RPMI8226 (cell line): Measurements from ENCODE around the gene SPHK2.
"Not testable (repeated sequence)": the region's sequence is repeated elsewhere in the genome, so short reads cannot be mapped to it uniquely, and the experiment has no call there.

ENCODE experiments used
- DNase-seq: peaks from one replicate; pipeline ENCODE4 v3.0.0-alpha.2; 2015

Gene SPHK2

GRCh38 chr19:48618916-48619691 lies at the start of gene SPHK2, which contains the start of gene RPL18:
Gene SPHK2, plus strand, starts transcription at chr19:48619506. Its CDS starts 1,009 bp downstream, at chr19:48620515.
Gene RPL18, minus strand, starts transcription at chr19:48619178. Its CDS starts 35 bp downstream, at chr19:48619143.
- peak; percentile 96 for DNase-seq

- no peak for DNase-seq
Observed at GRCh38 chr19:48569814-48570213, 49.5 kb upstream of the SPHK2 start.

GRCh38 chr19:48571378-48572162 lies 47.7 kb upstream of the SPHK2 start:
- DNase-seq = no peak

- no peak for DNase-seq
Observed at GRCh38 chr19:48573163-48573505, 46.2 kb upstream of the SPHK2 start.

- DNase-seq = no peak
Observed at GRCh38 chr19:48575931-48576622, 43.2 kb upstream of the SPHK2 start.

- not testable (repeated sequence) for DNase-seq
Observed at GRCh38 chr19:48577908-48578307, 41.4 kb upstream of the SPHK2 start.

GRCh38 chr19:48578891-48579290 lies 40.4 kb upstream of the SPHK2 start:
- no peak for DNase-seq

- no peak for DNase-seq
Observed at GRCh38 chr19:48582168-48582567, 37.1 kb upstream of the SPHK2 start.

GRCh38 chr19:48587387-48587786 lies 31.9 kb upstream of the SPHK2 start:
- DNase-seq = no peak

GRCh38 chr19:48588670-48589401 lies 30.5 kb upstream of the SPHK2 start:
- peak; percentile 88 for DNase-seq

- no peak for DNase-seq
Observed at GRCh38 chr19:48591021-48591420, 28.3 kb upstream of the SPHK2 start.

GRCh38 chr19:48595171-48595570 lies 24.1 kb upstream of the SPHK2 start:
- DNase-seq = no peak

- no peak for DNase-seq
Observed at GRCh38 chr19:48595833-48596232, 23.5 kb upstream of the SPHK2 start.

GRCh38 chr19:48596237-48596636 lies 23.1 kb upstream of the SPHK2 start:
- DNase-seq = no peak

GRCh38 chr19:48596679-48597465 lies 22.4 kb upstream of the SPHK2 start:
- DNase-seq = peak; percentile 23

GRCh38 chr19:48598996-48599700 lies 20.2 kb upstream of the SPHK2 start:
- DNase-seq = no peak

- DNase-seq = no peak
Observed at GRCh38 chr19:48600679-48601417, 18.5 kb upstream of the SPHK2 start.

- DNase-seq = no peak
Observed at GRCh38 chr19:48603001-48603400, 16.3 kb upstream of the SPHK2 start.

GRCh38 chr19:48603449-48603848 lies 15.9 kb upstream of the SPHK2 start:
- no peak for DNase-seq

- DNase-seq = no peak
Observed at GRCh38 chr19:48603850-48604249, 15.5 kb upstream of the SPHK2 start.
